Coronary artery (tissue), 2 donors: ENCODE measurements around the gene BMF.

Experiments
- DNase-seq: peaks from one replicate; pipeline ENCODE4 v3.0.0-alpha.2; 2017; ENCODE audit warnings: low spot score
- H3K27ac ChIP-seq, 2 donors: fragments of 200-600 bp; sonication (generic); one replicate each; pipeline ENCODE4 v1.5.1; 2016 to 2019
- H3K4me3 ChIP-seq: fragments of 200-600 bp; sonication (generic); 2 replicates; pipeline ENCODE4 v1.5.1; 2016; ENCODE audit warnings: mild to moderate bottlenecking, moderate library complexity
- CTCF ChIP-seq: fragments of 200-600 bp; sonication (generic); IDR thresholded peaks from one replicate; pipeline ENCODE4 v1.5.1; 2019; ENCODE audit warnings: antibody characterized with exemption

Gene BMF

GRCh38 chr15:40038638-40039543 is 69.8 kb downstream of the BMF start, which contains the start of gene SRP14:
Gene SRP14, minus strand, starts transcription at chr15:40039181. Its CDS starts 65 bp downstream, at chr15:40039116.
- peak; percentile 94 for DNase-seq
- peak within 1 kb of the TSS; percentile 89 to 98 for H3K27ac ChIP-seq
- peak within 1 kb of the TSS; percentile 94 for H3K4me3 ChIP-seq
- no peak for TF ChIP-seq CTCF

- no peak for TF ChIP-seq CTCF
- peak overlapping the region; percentile 94 for H3K4me3 ChIP-seq
- DNase-seq: peak; percentile 46
- H3K27ac ChIP-seq: peak overlapping the region; percentile 89 to 98
These were observed 70.4 kb downstream of the BMF start for GRCh38 chr15:40038275-40038637.
